Hippocampal formation (tissue), 2 donors: ENCODE results near the gene FAM110C.
"Not testable (repeated sequence)": the region's sequence is repeated elsewhere in the genome, so short reads cannot be mapped to it uniquely, and the experiment has no call there.

Experiments
- DNase-seq, 2 donors: peaks; one replicate each; lab custom pipeline; 2025; lab: John Stamatoyannopoulos, UW

FAM110C gene

DNA sequence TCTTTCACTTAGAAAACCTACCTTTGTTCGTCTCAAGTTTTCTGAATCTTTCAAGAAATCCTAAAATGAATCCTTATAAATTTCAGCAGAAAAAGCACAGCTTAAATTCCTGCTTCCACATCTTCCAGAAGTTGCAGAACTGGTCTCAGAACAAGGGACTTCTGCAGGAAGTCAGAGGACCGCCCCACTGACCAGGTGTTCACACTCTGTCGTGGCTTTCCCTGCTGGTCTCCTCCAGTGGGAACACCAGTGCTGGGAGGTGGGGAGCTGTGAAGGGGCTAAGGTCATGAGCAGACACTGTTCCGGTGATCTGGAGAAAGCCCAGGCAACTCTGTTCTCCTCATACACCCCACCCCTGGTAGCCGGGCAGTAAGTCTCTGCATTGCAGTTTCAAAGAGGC is 3.5 kb downstream of the FAM110C start:
- no peak for DNase-seq

DNA sequence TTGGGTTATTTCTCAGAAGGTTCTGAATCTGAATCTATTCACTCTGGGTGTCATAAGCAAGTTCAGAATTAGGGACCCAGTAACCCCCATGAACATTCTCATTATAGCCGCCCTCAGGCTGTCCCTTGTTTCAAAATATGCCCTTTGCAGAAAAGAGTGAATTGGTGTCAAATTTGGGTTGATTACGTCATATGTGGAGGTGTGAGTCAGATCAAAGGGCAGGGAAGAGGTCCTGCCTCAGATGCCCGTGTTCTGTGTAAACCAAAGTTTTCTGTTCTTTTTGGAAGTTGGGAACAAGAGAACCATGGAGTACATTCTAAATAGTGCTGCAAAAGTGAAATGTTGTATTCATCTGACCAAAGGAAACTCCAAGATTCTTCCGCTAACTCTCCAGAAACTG is 5.8 kb downstream of the FAM110C start:
- DNase-seq: no peak

DNA sequence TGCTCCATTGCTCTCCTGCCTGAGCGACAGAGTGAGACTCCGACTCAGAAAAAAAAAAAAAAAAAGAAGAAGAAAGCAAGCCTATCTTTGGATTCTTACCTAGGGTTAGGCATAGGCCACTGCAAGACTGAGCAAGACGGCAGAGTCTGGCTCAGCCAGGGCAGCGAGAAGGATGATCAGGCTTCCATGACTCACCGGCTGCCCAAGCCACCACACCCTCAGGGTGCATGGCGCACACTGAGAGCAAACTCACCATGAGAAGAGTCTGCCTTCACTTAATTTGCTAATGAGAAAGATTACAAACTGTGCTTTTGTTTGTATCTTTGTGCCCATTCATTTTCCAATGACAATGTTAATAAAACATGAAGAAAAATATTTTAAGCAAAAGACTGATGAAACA is 8.2 kb downstream of the FAM110C start:
- DNase-seq: no peak

DNA sequence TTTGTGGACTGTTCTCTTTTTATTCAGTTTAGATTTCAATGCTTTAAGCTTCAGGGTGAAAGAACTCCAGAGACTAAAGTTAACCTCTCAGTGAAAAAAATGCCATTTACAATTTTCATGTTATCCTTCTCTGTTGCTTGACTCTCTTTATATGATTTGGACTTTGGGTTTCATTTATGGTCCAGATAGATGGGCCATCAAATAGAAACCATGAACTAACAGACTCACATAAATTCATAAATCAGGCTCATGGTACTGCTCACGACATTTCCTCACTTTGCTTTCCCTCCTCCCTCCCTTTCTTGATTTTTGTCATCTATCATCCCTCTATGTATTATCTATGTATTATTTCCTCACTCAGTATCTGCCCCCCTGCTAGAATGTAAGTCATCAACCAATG is 10.0 kb downstream of the FAM110C start:
- no peak for DNase-seq

DNA sequence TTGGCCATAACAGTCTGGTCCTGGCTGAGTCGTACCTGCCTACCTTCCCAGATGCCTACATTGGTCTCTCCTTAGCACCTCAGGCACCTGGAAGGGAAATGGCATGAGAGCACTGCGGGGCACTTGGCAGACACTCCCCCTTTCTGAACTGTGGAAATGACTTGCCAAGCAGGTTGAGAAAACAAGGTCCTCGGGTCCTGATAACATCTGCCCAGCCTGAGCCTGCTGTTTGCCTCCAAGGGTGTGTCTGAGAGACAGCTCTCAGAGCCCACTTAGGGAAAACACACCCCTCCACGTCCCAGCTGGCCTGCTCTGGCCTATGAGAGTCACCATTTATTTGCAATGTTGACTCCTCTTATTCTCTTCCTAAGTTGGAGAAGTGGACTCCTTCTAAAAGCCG is 10.5 kb downstream of the FAM110C start:
- DNase-seq: no peak

DNA sequence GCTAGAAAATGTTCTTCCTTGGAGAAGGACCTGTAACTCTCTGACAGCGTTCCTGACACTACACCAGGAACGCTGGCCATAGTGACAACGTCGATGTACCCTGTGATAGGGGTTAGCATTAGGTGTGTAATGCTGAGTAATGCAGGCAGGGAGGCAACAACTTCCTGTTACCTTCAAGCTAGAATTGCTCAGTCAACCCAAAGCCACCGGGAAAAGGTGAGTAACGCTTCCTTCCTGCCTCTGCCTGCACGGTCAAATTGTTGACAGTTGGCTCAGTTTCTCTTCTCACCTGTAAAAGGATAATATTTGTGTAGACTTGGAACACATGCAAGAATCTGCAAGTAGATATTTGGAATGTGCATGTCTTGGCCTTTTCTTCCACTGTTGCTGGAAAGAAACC is 12.7 kb downstream of the FAM110C start:
- no peak for DNase-seq

DNA sequence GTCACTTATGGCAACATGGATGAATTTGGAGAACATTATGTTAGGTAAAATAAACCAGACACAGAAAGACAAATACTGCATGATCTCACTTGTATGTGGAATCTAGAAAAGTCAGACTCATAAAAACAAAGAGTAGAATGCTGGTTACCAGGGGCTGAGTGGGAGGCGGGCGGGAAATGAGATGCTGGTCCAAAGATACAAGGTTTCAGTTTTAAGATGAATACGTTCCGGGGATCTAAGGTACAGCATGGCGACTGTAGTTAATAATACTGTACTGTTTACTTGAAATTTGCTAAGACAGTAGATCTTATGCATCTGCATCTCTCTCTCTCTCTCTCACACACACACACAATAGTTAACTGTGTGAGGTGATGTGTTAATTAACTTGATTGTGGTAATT is 14.2 kb downstream of the FAM110C start:
- DNase-seq: no peak

DNA sequence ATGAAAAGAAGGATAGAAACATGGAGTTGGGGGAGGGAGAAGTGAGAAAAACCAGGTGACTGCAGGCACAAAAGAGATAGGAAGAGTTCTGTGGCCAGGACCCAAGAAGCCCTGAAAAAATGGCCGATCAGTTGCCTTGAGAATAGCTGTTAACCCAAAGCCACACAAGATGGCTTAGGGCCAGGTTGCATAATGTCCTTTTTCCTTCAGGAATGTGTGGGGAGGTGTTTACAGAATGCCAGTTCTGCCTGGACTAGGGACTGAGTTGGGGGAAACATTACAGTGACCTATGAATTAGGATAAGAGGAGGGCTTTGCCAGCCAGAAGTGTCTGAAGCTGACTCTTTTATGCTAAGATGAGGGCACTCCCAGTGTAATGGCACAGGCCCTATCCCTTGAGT is 17.1 kb downstream of the FAM110C start:
- DNase-seq: no peak

DNA sequence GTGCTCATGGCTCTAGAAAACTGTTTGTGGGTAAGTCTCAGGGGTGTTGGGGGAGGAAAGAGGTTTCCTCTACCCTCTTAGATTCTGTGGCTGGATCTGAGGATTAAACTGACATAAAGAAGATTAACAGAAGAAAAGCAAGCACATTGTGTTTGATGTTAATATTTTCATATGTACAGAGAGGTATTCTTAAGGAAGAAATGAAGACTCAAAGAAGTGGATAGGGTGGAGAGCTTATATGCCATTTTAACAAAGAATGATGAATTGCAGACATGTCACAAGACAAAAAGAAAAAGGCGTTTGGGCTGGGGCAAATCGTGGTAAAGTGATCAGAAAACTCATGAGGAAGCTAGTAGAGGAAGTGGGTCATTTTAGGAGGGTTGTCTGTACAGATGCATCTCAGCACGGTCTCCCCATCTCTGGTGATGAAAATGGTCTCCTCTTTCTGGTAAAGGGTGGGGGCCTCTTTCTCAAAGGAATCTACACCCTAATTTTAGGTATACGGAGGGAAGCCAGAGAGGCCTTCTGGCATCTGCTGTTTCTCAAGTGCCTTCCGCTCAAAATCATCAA is 17.8 kb downstream of the FAM110C start:
- no peak for DNase-seq

DNA sequence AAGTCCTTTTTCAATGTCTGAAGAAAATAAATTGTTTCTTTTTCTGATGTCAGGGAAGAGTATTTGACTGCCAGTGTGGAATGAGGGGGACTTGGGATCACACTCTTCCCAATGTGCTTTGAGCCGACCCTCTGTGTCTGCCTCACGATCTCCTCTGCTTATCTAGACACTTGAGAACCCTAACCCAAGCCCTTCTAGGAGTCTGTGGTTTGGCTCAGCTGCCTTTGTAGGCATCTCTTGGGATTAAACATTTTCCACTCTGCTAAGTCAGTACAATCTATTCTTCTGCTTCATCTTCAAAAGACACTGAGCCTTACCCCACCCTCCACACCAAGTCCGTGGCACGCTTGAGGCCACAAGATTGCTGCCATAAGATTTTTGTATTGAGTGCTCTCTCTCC is 19.4 kb downstream of the FAM110C start:
- DNase-seq: no peak

DNA sequence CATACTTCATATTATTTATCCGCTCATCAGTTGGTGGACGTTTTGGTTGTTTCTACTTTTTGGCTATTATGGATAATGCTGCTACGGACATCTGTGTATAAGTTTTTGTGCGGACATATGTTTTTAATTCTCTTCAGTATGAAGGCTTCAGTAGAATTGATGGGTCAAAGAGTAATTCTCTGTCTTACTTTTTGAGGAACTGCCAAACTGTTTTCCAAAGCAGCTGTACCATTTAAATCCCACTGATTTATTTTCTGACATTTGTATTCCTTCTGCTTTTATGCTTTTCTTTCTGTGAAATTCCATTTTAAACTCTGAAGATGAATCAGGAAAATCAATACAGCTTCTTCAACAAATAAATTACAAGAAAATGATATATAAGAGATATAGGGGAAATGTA is 20.8 kb downstream of the FAM110C start:
- no peak for DNase-seq

DNA sequence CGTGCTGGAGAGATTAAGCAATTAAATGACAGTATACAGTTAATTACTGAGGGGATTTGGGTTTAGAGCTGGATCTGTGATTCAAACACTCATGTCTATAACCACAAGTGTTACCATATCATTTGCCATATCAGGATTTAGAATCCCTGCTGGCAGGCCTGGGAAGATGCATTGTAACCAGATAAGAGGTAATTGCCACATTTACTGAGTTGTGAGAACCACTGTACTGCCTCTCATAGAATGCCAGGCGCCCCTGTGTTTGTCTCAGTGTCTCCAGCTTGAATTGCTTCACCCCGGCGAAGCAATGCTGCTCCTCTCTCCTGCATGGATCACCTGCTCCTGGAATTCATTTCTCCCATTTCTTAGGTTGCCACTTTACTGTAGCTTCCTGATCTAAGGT is 21.7 kb downstream of the FAM110C start:
- not testable (repeated sequence) for DNase-seq

DNA sequence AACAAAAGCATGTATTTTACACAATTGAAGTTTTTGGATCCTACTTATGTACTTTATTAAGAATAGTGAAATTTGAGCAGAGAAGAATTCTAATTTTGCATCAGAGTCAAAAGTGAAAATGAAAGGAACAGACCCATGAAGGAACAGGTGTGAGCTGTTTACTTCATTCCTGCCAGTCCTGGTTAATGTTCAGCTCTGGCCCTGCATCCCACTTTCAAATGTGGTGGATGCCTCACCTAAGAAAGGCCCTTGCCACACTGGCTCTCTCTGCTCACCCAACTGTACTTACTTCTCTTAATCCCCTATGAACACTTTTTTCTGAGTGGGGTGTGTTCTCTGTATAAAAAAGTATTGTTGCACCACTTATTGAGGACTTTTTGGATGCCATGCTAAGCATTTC is 22.2 kb downstream of the FAM110C start:
- no peak for DNase-seq

DNA sequence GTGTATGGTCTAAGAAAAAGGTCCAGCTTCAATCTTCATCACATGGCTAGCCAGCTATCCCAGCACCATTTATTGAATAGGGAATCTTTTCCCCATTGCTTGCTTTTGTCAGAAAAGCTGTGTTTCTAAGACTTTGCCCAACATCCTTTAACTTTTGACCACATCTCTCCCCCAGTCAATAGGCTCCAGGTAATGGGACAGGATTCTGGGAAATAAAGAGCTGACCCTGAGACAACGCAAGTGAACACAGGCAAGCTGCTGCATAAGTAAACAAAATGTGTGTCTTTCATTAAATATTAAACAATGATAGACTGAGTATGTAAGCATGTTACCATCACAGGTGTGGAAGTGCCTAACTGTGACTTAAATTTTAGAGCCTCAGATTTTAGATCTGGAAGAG is 23.0 kb downstream of the FAM110C start:
- DNase-seq: no peak

DNA sequence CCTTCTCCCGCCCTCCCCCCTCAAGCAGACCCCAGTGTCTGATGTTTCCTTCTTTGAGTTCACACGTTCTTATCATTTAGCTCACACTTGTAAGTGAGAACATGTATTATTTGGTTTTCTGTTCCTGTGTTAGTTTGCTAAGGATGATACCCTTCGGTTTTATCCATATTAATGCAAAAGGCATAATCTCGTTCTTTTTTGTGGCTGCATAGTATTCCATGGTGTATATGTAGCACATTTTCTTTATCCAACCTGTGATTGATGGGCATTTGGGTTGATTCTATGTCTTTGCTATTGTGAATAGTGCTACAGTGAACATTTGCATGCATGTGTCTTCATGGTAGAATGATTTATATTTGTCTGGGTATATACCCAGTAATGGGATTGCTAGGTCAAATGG is 24.1 kb downstream of the FAM110C start:
- not testable (repeated sequence) for DNase-seq

DNA sequence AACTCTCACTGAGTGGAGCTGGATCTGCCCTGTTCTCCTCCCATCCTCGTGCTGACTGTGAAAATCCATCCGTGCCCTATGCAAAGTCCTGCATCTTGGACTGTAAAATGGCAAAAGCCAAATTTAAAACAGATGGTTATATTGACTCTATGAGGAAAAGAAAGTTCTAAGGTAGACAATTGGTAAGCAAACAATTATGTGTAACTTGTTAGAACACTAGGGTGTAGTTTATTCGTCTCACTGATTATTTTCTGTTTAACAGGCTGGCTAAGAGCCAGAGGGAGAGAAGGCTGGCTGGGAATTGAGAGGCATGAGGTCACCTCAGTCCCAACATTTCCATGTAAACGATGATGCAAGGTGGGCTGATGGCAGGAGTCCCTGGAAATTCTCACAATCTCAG is 26.0 kb downstream of the FAM110C start:
- DNase-seq: not testable (repeated sequence)

DNA sequence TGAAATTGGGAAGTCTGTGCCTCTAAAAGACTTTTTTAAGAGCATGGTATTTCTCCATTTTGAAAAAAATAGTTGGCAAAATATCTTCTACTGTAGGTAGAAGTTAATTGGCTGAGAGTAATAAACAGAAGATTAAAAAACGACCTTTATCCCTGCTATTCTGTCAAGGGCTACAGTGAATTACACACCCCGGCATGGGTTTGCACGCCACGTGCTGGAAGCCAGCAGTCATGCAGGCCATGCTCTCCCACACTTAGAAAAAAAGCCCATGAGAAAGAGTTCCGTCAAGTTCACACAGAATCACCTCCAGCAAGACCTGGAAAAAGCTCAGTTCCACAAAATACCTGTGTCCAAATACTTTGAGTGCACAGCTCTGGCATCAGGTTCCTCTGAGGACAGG is 26.8 kb downstream of the FAM110C start:
- no peak for DNase-seq

DNA sequence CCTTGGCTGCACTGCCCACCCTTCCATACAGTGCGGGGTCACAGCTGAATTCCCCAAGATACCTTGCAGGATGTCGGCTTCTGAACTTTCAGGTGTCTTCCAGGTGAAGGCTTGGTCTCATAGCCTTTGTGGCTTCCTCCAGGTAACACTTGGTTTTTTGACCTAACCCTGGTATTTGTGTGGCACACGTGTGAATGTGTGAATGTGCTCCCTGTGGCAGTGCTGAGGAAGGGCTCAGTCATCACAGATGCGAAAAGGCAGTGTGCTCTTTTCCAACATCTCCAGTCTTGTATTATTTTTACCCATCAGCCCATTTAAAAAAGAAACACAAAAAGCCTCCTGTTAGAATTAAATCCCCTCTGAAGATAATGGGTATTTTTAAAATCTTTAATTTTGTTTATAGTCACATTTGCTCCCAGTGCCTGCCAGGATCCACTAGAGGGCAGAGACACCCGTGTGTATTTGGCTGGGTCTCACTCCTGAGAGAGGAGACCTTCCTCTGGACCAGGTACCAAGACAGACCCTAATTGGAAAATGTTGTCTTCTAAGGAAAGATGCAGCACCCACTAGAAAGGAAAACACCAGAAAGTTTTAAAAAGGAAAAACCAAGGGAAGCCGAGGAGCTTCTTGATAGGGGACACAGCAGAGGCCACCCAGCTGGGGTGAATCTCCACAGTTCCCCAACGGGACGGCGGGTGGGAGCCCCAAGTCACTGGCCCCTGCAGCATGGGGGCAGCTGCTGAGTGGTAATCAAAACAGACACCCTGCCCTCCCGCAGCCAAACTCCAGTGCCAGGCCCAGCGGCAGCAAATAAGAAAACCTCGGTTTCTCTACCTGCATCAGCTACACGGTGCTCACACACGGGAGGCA is 27.7 kb downstream of the FAM110C start:
- DNase-seq: no peak

DNA sequence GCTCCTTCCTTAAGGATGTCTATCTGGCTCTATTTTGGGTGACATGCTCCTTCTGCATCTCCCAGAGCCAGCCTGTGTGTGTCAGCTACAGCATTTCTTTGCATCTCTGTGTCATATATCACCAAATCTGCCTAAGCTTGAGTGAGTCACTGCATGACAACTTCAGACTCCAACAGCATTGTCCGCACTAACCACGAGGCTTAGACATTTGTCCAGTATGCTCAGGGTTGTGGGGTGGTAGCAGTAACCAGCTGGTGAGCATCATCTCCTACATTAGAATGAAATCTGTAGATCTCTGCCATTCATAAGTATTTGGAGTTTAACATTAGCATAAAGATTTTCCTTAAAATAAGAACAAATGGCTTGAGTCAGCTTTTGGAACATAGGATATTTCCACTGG is 30.4 kb downstream of the FAM110C start:
- DNase-seq: not testable (repeated sequence)

DNA sequence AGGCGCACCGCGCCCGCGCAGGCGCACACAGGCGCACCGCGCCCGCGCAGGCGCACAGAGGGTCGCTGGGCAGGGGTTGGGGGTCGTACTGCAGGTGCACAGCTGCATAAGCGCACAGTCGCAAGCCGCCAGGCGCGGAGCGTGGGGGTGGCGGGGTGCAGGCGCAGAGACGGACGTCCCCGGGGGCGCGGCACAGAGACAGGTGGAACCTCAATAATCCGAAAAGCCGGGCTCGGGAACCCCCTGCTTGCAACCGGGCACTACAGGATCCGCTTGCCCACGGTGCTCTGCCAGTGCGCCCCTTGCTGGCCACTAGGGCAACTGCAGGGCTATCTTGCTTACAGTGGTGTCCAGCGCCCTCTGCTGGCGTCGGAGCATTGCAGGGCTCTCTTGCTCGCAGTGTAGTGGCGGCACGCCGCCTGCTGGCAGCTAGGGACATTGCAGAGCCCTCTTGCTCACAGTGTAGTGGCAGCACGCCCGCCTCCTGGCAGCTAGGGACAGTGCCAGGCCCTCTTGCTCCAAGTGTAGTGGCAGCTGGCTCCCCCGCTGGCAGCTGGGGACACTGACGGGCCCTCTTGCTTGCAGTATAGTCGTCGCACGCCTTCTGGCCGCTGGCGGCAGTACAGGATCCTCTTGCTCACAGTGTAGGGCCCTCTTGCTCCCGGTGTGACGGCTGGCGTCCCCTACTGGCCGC is 34.9 kb downstream of the FAM110C start:
- no peak for DNase-seq

DNA sequence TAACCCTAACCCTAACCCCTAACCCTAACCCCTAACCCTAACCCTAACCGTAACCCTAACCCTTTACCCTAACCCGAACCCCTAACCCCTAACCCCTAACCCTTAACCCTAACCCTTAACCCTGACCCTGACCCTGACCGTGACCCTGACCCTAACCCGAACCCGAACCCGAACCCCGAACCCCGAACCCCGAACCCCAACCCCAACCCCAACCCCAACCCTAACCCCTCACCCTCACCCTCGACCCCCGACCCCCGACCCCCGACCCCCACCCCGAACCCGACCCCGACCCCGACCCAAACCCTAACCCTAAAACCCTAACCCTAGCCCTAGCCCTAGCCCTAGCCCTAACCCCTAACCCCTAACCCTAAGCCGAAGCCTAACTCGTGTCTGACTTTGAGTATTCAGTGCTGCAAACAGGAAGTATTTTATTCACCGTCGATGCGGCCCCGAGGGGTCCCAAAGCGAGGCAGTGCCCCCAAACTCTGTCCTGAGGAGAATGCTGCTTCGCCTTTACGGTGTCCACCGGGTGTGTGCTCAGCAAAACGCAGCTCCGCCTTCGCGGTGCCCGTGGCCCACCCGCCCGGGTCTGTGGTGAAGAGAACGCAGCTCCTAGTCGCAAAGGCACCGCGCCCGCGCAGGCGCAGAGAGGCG is 36.0 kb downstream of the FAM110C start:
- no peak for DNase-seq
